GM18505 (cell line): ENCODE data around the gene SOX15.
A peak's percentile ranks its signal among the peaks of the same experiment; 100 is the strongest.
"Not testable (repeated sequence)": the region's sequence is repeated elsewhere in the genome, so short reads cannot be mapped to it uniquely, and the experiment has no call there.

Experiments
- ATAC-seq: cut with Tn5 transposase; IDR thresholded peaks from one replicate; pipeline ENCODE4 v1.9.1; 2021; ENCODE audit not compliant: unreplicated experiment
- POLR2A ChIP-seq: IDR thresholded peaks from 4 replicates; pipeline ENCODE4 v1.6.1; 2011; ENCODE audit warnings: borderline replicate concordance; ENCODE audit not compliant: insufficient read depth, insufficient read length; ENCODE audit errors: extremely low read depth

The SOX15 gene

DNA sequence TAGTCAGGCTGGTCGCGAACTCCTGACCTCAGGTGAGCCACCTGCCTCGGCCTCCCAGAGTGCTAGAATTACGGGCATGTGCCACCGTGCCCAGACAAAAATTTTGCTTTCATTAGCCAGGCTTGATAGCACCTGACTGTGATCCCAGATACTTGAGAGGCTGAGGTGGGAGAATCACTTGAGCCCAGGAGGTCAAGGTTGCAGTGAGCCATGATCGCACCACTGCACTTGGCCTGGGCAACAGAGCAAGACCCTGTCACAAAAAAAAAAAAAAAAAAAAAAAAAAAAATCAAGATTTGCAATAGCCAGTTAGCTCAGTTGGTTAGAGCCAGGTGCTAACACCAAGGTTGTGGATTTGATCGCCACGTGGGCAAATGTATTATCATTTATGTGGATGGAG is 30.9 kb upstream of the SOX15 start:
- no peak for ATAC-seq

DNA sequence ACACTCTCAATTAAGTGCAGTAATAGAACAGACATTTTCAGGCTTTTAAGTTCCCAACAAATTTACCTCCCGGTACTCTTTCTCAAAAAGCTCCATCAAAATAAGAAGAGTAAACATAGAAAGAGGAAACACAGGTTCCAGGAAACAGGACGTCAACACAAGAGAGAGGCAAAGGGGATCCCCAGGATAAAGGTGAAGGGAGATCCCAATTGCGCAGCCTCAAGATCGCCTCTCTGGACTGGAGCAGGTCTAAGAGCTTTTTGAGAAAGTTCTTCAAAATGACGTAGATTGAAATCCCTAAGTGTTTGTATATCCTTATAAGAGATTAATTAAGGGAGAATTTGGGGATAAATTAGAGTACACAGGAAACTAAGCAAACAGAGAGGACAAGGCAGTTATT is 28.7 kb upstream of the SOX15 start:
- no peak for TF ChIP-seq POLR2A
- no peak for ATAC-seq

More for the DNA sequence above, 30.9 kb upstream of the SOX15 start:
- TF ChIP-seq POLR2A = no peak

DNA sequence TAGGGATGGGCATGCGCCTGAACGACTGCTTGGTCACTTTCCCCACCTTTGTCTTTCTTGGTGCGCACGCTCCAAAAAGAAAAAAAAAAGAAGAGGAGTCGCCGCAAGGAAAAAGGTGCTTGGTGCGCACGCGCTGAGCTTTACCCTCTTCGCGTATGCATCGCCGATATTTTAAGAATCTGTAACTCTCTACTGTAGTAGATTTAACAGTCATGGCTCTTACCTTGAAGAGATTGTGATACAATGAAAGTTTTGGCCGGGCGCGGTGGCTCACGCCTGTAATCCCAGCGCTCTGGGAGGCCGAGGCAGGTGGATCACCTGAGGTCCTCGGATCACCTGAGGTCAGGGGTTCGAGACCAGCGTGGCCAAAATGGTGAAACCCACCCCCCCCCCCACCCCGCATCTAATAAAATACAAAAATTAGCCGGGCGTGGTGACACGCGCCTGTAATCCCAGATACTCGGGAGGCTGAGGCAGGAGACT is 25.4 kb upstream of the SOX15 start:
- ATAC-seq = no peak
- TF ChIP-seq POLR2A = peak; percentile 15

DNA sequence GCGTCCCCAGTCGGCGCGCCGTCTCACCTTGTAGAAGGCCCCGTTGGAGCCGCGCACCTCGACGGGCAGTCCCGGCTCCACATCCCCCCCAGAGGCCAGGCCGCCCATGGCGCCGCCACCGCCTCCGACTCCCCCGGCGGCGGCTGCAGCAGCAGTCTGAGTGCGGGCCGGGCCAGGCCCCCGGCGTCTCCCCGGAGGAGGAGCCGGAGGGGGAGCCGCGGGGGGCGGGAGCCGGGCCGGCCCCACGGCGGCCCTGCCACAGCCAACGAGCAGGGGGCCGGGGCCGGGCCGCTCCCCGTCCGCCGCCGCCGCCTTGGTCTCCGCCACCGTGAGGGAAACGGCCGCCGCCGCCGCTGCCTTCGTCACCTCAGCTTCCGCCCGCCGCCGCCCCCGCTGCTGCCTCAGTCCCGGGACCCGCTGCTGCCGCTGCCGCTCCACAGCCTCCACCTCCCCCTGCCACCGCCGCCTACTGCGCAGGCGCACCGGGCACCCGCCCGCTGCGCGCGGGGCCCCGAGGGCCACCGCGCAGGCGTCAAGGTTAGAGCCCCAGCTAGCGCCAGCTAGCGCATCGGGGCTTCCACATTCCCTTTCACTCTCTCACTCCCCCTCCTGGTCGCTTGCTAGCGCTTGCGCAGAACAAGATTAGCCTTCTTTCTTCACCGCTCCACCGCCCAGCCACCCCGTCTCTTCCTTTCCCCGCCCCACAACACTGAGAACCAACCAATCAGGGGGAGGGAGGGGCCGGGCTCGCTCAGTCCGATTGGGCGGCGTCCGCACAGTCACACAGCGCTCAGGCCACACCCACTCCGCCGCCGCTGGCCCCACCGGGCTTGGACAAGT is 24.8 kb upstream of the SOX15 start, which contains the start of gene FXR2:
Gene FXR2, minus strand, starts transcription at position 473 of the 840 bp plus-strand sequence. Its CDS starts 365 bp downstream, at position 108.
- ATAC-seq = peak; percentile 79
- TF ChIP-seq POLR2A = peak; percentile 67

DNA sequence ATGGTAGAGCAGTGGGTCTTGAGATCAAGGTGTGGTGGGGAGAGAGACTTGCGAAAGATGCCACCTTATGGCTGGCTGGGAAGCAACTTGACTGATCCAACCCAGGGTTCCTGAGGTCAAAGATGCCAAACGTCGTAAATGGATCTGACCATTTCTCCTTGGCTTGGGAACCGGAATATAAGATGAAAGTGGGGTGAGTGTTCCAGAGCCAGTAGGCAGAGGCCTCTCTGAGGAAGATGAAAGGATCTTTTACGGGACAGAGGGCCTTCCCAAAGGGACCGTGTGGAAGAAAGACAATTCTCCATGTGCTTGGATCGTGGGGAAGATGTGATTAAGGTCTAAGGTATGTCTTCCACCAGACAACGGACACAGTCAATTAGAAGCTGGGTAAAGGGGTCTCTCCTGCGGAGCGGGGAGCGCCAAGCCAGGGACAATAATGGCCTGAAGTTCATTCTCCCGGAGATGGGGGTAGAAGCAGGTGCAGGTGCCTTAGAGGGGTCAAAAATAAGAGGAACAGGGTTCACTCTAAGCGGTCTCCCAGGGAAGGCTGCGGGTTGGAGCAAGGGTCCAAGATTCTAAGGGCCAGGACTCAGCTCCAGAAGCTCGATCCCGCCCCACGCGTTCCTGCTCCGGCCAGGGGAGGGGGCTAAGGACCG is 24.0 kb upstream of the SOX15 start:
- ATAC-seq = no peak
- no peak for TF ChIP-seq POLR2A

DNA sequence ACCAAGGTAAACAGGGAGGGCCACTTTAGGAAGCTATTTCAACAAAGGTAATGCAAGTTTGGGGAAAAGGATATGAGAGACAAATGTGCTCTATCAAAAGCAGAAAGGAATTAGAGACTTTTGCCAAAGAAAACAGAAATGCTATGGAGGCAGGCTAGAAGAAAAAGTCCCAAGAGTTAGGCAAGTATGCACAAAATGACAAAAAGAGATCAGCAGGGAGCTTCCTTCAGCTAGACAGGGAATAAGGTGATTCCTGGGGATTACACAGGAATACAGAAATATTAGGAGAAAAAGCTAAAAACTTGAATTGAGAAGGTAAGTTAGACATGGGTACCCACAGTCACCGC is 22.4 kb upstream of the SOX15 start:
- no peak for ATAC-seq
- no peak for TF ChIP-seq POLR2A

DNA sequence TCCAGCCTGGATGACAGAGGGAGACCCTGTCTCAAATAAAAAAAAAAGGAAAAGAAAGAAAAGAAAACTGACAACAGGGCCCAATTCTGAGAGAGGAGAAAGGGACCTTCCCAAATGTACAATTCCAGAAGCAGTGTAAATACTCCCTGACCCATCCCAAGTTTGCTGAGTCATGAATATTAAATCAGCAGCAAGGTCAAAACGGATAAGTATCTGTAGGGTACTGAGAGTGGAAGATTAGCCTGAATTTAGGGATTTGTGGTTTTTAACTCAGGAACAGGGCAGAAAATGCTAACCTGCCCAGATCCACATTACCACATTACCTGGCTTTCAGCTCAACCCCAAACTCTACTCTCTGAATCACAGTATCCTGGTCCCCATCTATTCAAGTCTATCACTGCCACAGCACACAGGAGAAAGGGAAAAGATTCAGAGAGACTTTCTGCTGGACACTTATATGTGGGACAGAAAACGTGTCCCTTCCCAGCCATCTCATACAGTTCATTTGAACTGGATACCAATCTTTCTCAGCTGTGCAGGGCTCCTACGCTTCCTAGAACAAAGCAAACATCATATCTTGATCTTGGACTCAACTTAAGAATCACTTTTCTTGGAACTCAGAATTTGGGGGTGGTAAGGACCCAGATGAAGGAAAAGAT is 21.9 kb upstream of the SOX15 start:
- no peak for TF ChIP-seq POLR2A
- ATAC-seq = no peak

DNA sequence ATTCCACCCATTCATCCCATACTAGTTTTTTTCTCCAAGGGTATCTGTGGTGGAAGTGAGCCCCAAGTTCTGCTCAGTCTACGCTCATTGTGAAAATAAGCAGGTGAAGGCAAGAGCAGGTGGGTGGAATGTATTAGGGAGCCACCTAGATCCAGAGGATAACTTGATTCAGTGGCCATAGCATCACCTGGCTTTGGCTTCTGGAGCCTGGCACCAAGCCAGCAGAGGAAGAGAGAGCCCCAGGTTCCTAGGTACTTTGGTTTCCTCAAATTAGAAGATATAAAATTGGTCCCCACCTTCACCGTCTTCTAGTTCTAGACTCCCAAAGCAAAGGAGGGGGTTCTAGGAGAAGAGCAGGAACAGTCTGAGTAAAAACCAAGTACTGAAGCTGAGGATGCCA is 20.7 kb upstream of the SOX15 start:
- no peak for TF ChIP-seq POLR2A
- no peak for ATAC-seq

DNA sequence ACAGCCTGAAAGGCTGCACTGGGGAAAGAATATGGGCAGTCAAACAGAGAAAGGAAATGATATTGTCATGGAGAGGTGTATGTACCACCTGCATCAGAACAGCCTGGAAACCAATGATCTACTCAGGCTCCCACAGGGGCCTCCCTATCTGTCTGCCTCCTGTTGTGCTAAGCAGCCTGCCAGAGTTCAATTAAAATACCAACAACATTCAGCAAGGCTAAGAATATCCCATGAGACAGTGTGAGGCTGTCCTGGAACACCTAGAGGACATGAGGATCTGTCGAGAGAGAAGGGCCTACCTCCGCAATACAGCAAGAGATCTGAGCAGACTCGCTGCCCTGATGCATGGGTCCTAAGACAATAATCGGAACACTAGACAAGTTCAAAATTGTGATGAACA is 16.4 kb upstream of the SOX15 start:
- no peak for ATAC-seq
- no peak for TF ChIP-seq POLR2A

DNA sequence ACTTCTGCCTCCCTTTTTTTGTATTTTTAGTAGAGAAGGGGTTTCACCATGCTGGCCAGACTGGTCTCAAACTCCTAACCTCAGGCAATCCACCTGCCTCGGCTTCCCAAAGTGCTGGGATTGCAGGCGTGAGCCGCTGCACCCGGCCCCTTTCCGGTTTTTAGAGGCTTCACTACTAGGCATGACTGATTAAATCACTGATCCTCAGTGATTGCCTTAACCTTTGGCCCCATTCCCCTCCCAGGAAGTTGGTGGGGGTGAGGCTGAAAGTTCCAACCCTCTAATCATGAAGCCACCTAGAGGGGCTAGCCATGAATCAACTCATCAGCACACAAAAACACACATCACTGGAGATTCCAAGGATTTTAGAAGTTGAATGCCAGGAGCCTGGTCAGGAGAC is 7.7 kb upstream of the SOX15 start:
- ATAC-seq = not testable (repeated sequence)

DNA sequence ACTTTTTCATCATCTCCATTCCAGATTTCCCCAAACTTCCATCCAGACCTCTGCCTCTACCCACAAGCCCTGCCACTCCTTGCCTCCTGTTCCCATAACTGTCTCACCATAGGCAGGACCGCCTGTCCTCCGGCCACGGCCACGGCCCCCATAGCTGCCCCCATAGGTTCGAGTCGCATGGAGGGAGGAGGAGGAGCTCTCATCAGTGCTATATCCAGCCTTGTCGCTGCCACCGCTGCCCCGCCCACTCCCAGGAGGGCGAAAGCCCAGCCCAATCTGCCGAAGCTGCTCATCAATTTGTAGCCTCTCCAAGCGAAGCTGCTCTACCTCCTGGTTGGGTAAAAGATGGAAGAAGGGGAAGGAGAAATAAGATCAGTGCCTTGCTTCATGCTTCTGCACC is 3.4 kb upstream of the SOX15 start:
- no peak for ATAC-seq
- no peak for TF ChIP-seq POLR2A

DNA sequence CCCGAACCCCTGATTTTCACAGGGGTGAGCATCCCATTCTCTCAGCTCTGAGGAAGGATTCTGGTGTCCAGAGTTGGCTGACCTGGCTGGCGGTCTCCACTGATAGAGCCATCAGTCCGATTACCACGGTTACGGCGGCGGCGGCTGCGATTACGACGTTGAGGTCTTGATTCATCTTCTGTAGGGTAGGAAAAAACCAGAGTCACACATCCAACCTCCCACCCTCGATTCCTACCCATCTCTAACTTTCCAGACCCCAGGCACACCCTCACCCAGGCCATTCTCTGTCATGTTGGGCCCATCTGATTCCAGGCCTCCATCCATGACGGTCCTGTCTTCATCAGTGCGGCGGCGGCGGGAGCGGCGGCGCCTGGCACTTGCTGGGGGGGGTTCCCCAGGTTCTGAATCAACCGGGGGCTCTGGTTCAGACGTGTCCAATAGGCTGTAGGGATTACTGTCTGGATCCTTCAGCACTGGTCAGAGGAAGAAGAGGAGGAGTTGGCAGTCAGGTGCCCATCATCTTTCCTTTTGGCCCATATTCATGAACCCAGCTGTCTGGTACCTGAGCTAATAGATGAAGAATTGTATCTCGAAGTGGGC is 2.6 kb upstream of the SOX15 start:
- no peak for TF ChIP-seq POLR2A
- no peak for ATAC-seq

DNA sequence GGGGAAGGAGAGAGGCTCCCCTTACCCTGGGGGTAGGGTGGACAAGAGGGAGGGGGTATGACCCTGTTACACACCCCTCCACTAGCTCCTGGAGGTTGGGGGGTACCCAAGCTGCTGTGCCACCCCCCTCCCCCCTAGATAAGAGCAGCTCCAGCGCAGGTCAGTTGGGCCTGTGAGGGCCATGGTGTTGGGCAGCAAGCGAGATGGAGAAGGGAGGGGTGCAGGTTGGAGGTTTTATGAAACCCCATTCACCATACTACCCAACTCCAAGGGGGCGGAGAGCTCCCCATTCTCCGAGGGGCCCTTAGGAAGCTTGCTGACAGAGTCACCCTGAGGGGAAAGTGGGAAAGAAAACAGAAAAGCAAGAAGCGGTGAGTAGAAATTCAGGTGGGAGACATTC is 1.7 kb upstream of the SOX15 start:
- TF ChIP-seq POLR2A = no peak
- no peak for ATAC-seq

DNA sequence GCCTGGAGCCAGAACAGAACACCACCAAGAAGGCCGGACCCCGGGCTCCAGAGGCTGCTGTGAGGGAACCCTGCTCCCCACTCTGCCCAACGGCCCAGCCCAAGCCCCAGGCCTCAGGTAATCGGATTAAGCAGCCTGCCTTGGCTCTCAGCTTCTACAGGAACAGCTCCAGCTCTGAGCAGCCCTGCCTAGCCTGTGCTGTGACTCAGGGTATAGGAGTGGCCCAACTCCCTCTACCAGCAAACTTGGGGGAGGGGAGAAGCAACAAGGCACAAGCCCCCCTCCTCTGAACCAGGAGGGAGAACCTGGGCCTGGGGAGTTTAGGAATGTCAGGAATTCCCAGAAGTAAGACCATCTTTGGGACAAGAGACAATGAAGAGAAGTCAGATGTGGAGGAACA is 849 bp upstream of the SOX15 start:
- TF ChIP-seq POLR2A = no peak
- no peak for ATAC-seq

DNA sequence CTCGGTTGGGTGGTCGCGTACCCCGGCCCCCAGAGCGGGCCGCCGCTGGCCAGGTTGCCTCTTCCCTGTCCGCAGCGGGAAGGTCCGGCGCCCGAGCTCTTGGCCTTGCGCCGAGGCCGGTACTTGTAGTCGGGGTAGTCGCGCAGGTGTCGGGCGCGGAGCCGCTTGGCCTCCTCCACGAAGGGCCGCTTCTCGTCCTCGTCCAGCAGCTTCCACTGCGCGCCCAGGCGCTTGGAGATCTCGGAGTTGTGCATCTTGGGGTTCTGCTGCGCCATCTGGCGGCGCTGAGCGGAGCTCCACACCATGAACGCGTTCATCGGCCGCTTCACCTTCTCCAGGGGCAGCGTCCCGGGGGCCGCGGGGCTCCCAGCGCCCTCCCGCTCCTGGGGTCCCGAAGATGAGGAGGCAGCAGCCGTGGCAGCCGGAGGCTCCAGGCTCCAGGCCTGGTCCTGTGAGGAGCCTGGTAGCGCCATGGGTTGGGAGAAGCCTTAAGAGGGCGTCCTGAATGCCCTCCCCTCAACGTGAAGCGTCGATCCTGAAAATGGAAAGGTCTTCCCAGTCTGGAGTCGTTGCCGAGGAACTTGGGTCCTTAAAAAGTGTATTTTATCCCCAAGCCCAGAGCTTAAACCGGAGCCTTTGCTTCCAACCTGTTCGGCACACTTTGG is 558 bp downstream of the SOX15 start:
- TF ChIP-seq POLR2A = peak; percentile 13
- ATAC-seq = no peak
